NCI-H1048 (cell line): ENCODE results near the gene PANK2.
"Not testable (repeated sequence)": the region's sequence is repeated elsewhere in the genome, so short reads cannot be mapped to it uniquely, and the experiment has no call there.

Experiments used
- DNase-seq: peaks from one replicate; lab custom pipeline; 2025; lab: John Stamatoyannopoulos, UW

Gene PANK2

DNA sequence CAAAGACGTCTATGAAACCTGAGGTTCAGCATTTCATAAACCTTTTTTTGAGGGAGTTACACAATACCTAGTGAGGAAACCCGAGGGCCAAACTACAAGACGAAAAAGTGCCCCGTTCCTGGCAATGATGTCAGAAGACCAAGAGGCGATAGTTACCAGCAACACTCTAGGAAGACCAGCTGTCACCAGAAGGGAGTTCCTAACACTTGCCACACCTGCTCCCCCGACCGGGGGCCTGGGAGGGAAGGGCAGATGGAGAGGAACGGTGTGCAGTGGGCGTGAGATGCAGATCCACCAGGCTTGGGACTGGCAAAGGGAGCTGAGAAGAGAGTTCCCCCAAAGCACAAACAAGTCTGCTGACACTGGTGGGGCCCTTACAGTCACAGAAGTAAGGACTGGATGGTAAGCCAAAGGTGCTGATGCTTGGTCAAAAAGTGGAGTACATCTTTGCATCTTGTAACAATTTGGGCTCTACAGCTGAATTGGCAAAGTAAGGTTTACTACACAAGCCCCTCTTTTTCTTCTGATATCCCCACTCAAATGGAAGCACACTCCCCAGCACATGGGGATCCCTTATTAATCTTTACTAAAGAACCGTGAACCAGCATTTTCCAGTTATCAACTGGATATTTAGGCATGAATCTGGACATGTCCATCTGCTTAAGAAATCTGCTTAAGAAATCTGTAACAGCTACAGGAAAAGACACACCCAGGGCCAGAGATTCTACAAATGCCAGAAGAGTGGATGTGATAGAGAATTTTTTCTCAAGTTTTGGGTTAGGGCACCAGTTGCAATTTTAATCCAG is 38.5 kb downstream of the PANK2 start:
- no peak for DNase-seq

DNA sequence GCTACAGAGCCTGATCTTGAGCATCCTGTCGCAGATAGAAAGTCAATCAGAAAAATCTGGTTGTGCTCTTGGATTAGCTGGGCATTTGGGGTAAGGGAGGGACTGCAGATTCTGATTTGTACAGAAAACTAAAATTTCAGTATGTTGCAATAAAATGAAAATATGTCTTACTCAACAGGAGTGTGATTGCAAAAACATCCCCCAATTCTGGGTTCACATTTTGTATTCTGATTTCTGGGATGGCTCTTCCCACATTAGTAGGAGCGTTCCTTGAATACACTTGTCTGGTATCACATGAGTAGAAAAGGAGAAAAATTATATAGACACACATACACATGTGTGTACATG is 40.5 kb downstream of the PANK2 start:
- no peak for DNase-seq

DNA sequence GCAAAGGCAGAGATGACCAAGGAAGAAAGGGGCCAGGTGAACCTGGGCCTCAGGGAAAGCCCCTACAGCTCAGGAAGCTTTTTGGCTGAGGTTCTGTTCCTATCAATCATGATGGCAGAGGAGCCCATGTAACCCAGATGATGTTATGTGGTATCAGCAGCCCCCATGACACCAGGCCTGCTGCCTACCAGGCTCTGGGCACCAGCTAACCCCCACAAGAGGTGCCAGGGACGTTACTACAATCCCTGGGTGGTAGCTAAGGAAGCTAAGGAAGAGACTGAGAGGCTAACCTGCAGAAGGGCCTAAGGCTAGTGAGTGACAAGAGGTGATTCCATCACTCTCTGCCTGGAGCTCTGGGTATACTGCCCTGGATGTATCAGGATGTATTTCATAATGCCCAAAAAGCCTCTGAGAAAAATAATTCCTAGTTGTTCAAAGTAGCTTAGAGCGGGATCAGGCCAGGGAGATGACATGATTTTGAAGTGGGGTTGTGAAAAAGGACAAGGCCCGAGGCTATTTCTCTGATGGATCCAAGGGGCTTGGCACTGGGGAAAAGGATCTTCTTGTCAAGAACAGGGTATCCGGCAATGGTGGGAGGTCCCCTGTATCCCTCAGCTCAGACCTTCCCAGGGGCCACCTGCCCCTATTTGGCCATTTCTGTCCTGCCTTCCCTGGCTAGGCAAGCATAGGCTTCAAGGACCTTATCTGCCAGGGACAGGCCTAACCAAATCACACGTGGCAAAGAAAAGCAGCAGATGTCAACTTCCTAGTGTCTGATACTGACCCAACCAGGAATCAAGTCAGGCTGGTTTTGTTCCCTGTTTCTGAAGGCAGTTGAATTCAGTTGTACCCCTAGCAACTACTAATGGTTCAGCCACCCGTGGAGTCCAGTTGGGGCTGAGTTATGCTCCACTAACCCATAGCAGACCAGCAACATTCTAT is 41.3 kb downstream of the PANK2 start:
- no peak for DNase-seq

DNA sequence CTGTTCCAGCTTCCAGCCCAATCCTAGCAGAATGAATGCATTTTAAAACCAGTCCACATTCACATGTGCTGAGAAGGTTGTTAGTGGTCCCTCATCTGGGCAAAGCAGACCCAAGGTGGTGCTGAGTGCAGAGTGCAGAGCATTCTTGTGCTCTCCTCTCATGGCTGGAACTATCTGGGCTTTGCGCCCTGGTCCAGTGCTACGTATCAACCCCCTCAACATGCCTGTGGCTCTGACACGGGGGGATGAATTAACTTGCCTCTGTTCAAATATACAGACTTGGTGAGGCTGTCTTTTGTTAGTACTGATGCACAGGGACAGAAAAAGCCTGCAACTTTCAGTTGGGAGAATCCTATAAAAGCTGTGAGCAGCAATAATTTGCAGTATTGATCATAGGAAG is 42.5 kb downstream of the PANK2 start:
- no peak for DNase-seq

DNA sequence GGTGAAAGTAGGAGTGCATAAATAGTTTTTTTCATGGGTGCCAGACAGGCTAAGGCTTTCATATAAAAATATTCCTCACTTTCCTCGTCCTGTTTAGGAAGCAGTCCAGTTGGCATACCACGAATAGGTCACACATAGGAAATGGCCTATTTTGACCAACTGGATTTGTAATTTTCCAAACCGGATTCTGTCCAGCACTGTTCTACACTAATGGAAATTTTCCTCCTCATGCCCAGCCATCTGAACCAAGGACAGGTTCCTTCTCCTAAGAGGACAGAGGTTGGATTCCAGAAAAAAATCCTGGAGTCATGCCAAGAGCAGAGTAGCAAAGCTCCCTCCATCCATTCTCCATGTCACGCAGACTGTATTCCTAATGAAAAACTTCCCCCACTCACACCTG is 43.1 kb downstream of the PANK2 start:
- no peak for DNase-seq

DNA sequence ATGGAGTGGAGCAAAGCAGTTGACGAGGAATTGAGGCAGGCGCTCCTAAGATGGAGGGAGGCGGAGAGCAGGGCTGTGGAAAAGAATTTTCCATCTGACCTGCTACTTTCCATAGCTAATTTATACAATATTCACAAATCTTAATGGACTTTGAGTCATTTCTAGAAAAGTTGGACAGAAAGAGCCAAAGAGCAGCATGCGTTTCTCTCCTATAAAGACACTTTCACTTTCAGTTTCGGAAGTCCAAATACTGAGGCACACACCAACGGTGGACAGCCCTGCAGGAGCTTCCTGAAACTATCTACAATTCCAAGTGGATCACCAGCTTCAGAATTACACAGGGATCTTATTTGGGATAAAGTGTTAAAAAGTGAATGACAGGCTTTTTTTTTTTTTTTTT is 43.5 kb downstream of the PANK2 start:
- no peak for DNase-seq

DNA sequence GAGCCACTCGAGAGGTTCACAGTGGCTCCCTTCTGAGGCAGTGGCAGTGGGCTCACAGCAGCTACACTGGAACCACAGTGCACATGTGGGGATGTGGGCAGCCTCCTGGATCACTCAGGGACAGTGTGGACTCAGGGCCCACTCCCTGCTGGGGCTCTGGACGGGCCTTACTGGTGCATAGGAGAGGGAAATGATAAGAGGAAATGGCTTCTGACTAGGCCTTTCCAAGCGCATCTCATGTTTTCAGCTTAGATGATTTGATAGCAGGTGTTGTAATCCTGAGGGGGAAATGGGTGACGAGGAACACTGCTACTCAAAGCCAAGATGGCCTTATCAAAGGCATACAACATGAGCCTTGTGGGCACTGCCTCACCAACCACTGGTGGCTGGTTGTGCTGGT is 44.0 kb downstream of the PANK2 start:
- DNase-seq, result no peak

DNA sequence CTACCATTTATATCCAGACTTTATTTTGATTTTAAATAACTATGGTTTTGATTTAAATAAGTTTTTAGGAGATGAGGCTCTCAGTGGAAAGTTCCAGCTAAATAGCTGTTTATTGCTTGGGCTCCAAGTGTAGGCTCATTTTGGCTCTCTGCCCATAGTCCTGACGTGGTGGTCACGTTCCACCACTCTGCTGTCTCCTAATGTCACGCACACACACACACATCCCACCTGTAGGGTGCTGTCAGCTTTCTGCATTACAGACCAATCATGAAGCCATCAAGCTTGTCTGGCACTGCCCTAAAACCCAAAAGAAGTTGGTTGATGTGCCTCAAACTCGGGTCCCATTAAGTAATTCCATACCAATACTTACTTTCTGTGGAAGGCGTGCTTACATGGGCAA is 45.4 kb downstream of the PANK2 start:
- no peak for DNase-seq

DNA sequence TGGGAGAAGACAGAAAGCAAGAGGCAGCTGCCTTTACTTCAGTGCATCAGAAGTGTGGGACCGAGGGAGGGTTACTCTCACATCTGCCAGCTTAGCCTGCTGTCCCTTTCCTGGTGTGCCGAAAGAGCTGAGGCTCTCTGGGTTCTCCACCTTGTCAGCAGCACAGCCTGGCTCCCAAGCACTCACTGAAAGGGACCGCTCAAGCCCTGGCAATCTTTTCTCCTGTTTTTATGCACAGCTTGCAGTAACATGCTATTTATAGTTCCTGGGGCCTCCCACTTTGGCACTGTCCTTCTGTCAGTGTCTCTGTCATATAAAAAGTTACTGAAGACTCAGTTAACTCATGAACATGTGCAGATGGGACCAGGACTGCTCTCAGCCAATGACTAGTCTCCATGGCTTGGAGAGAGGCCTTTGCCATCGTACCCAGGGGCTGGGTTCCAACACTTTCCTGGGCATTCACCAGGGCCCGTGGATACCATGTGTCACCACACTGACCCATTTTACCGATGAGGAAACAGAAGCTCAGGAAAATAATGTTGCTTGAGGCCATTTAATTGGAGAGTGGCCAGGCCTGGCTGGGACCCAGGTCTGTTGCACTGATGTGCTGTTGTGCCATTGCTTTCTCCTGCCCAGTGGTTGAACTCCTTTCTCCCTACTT is 46.2 kb downstream of the PANK2 start:
- no peak for DNase-seq

DNA sequence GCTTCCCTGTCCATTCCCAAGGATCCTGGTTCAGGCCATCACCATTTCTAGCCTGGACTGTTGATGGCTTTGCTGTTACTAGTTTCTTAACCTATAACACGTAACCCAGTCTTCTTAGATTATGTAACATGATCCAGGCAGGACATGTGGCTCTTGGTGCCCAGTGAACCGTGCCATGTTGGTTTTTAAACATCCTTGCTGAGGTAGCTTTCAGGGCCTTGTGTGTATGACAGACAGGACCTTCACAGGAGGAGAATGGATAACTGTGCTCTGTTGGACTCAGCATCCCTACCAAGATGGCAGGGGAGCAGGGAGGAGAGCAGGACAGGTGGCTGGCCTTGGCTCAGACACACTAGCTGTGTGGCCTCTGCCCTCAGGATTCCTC is 46.8 kb downstream of the PANK2 start:
- DNase-seq, result no peak

DNA sequence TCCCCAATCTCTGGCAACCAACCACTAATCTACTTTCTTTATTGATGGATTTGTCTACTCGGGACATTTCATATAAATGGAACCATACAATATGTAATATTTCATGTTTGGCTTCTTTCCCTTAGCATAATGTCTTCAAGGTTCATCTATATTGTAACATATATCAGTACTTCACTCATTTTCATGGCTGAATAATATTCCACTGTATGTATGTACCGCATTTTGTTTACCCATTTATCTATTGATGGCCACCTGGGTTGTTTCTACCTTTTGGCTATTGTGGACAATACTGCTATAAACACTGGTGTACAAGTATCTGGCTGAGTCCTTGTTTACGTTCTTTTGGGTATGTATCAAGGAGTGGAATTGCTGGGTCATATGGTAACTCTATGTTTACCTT is 48.4 kb downstream of the PANK2 start:
- no peak for DNase-seq

DNA sequence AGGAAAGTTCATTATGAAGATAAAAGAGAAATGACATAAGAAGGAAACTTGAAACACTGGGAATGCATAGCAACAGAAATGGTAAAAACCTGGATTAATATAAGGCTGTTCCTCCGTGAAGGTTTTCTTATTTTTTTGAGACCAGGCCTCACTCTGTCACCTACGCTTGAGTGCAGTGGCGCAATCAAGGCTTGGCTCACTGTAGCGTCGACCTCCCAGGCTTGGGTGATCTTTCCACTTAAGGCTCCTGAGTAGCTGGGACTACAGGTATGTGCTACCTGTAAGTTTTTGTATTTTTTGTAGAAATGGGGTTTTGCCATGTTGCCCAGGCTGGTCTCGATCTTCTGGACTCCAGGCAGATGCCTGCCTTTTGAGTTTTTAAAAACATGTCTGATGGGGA is 51.7 kb downstream of the PANK2 start:
- DNase-seq, result no peak

DNA sequence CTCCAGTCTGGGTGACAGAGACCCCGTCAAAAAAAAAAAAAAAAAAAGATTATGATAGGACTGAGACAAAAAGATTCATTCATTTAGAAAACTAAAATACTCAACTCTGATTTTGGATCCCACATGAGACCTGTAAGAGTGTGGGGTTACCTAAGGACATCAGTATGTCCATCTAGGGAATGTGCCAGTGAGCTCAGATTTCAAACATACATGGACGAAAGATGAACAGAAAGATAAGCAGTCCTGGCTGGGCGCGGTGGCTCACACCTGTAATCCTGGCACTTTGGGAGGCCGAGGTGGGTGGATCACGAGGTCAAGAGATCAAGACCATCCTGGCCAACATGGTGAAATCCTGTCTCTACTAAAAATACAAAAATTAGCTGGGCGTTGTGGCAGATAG is 57.5 kb downstream of the PANK2 start:
- not testable (repeated sequence) for DNase-seq

DNA sequence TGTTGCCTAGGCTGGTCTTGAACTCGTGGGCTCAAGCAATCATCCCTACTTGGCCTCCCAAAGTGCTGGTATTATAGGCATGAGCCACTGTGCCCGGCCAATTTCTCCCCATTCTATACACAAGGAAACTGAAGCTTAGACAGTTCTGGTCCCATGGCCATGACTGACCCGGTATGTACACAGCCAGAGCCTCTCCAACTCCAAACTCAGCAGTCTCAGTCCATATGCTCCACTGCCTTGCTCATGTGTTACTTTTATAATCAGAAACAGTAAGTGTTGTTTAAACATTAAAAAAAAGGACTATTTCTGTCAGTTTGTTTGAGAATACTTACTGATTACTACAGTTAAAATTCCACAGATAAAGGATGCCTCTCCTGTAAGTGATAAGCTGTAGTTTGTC is 75.5 kb downstream of the PANK2 start:
- no peak for DNase-seq

DNA sequence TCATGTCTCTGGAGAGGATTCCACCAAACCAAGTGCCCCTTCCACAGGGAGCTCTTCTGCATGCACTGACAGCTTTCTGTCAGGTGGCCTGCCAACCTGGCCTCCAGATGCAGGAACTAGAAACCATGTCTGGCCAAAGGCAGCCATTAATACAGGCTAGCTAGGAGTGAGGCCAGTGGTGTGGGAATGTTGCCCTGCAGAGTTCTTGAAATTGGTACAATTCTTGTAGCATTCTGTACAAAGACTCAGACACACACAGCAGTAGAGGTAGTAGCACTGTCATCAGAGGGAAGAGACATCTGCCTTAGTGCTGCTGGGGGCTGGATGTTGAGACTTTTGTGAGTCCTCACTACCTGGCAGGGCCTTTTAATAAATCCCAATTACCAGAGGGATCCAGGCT is 77.4 kb downstream of the PANK2 start:
- DNase-seq, result no peak

DNA sequence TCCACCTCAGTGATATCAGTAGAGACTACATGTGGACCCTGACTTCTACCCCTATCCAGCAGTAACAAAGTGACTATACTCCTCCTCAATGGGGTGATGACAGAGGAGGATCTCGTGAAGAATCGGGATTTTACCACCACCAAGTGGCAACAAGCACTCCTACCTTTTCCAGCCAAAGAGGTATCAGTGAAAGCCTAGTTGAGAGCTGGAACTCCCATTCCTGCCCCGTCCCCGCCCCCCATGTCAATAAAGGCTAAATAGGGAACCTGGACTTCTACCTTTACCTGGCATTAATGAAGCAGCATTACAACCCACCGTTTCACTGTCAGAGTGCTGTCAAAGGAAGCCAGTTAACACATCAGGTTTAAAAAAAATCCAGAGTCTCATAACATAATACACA is 80.8 kb downstream of the PANK2 start:
- no peak for DNase-seq

DNA sequence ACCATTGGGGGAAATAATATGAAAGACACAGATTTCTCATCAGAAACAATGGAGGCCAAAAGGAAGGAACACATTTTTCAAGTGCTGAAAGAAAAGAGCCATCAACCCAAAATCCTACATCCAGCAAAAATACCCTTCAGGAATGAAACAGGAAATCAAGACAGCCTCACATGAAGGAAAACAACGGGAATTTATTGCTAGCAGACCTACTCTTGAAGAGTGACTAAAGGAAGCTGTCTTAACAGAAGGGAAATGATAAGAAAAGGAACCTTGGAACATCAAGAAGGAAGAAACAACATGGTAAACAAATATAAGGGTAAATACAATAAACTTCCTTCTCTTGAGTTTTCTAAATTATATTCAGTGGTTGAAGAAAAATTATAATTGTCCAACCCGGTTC is 82.0 kb downstream of the PANK2 start:
- DNase-seq, result no peak

DNA sequence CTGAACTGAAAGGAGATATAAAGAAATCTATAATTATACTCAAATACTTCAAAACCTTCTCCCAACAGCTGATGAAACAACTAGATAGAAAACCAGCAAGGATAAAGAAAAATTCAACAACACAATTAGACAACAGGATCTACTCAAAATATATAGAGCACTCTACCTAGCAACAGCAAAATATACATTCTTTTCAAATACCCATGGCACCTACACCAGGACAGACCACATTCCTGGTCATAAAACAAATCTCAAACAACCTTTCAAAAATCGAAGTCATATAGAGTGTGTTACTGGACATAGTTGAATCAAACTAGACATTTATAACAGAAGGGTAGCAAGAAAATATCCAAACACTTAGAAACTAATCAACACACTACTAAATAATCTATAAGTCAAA is 83.0 kb downstream of the PANK2 start:
- no peak for DNase-seq

DNA sequence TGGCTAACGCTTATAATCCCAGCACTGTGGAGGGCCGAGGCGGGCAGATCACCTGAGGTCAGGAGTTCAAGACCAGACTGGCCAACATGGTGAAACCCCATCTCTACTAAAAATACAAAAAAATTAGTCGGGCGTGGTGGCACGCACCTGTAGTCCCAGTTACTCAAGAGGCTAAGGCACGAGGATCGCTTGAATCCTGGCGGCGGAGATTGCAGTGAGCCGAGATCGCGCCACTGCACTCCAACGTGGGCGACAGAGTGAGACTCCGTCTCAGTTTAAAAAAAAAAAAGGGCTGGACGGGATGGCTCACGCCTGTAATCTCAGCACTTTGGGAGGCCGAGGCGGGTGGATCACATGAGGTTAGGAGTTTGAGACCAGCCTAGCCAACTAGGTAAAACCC is 83.4 kb downstream of the PANK2 start:
- not testable (repeated sequence) for DNase-seq

DNA sequence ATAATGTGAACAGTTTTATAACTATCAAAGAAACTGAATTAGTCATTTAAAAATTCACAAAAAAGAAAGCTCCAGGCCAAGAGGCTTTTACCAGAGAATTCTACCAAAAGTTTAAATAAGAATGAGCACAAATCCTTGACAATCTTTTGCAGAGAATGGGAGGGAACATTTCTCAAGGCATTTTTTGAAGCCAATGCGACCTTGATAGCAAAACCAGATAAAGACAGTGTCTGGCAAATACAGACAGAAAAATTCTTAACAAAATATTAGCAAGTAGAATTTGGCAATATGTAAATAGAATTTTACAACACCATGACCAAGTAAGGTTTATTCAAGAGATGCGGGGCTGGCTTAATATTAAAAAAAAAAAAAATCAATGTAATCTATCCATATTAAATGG is 84.5 kb downstream of the PANK2 start:
- no peak for DNase-seq

DNA sequence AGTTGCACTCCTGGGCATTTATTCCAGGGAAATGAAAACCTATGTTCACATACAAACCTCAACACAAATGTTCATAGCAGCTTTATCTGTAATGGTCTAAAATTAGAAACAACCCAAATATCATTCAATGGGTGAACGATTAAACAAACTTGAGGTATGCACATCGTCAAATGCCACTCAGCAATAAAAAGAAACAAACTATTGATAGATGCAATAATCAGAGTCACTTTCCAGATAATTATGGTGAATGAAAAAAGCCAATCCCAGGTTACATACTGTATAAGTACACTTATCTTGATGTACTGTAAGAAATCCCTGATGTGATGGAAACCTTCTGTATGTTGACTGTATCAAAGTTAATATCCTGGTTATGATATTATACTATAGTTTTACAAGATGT is 87.3 kb downstream of the PANK2 start:
- no peak for DNase-seq
